H1 (cell line): Measurements from ENCODE around the gene GSX1. TPM values are rescaled to one million over a fixed set of nuclear protein-coding genes. Genes with fewer than 3 reads are reported as not detected.
A peak's percentile ranks its signal among the peaks of the same experiment; 100 is the strongest.

Source experiments
- CTCF ChIA-PET: fragments of 300-600 bp; sonication (Branson Sonifier 250); formaldehyde crosslinking; loops from one replicate; lab custom pipeline; 2021; ENCODE audit not compliant: partially characterized antibody; lab: Charles Lee
- POLR2A ChIA-PET: fragments of 300-600 bp; sonication (Branson Sonifier 250); formaldehyde crosslinking; loops from one replicate; lab custom pipeline; 2021; ENCODE audit warnings: inconsistent platforms; ENCODE audit not compliant: partially characterized antibody; lab: Charles Lee
- DNase-seq, 2 experiments: peaks; one replicate each; pipeline versions ENCODE4 v3.0.0 to v3.0.0-alpha.2; 2010 to 2022; ENCODE audit warnings: low spot score in 2 of 2, low read depth in 1 of 2, mixed read lengths in 1 of 2
- FAIRE-seq: peaks from 2 replicates; lab custom pipeline; 2011; peaks lifted over from hg19 to GRCh38; lab: Jason Lieb, UNC
- H2AFZ ChIP-seq: 2 replicates; pipeline ENCODE4 v1.8.1; 2012; ENCODE audit warnings: low read length, inconsistent platforms
- H2AK5ac ChIP-seq: 2 replicates; pipeline ENCODE4 v1.6.1; 2013; ENCODE audit warnings: low read depth, low read length
- H2BK120ac ChIP-seq: replicated peaks from 2 replicates; pipeline ENCODE3; 2013; ENCODE audit warnings: low read depth, low read length, inconsistent platforms
- H2BK12ac ChIP-seq: 2 replicates; pipeline ENCODE4 v1.6.1; 2013; ENCODE audit warnings: low read depth, low read length
- H2BK15ac ChIP-seq: 2 replicates; pipeline ENCODE4 v1.6.1; 2013; ENCODE audit warnings: low read length
- H2BK20ac ChIP-seq: 2 replicates; pipeline ENCODE4 v1.6.1; 2013; ENCODE audit warnings: low read length
- H2BK5ac ChIP-seq: 2 replicates; pipeline ENCODE4 v1.6.1; 2013; ENCODE audit warnings: low read depth, low read length
- H3K14ac ChIP-seq: 2 replicates; pipeline ENCODE4 v1.6.1; 2013; ENCODE audit warnings: inconsistent platforms; ENCODE audit not compliant: insufficient read length
- H3K18ac ChIP-seq: 2 replicates; pipeline ENCODE4 v1.6.1; 2013; ENCODE audit warnings: low read length; ENCODE audit errors: extremely low read depth
- H3K23ac ChIP-seq: 2 replicates; pipeline ENCODE4 v1.6.1; 2013; ENCODE audit warnings: inconsistent platforms; ENCODE audit not compliant: insufficient read length
- H3K23me2 ChIP-seq: 2 replicates; pipeline ENCODE4 v1.6.1; 2013; ENCODE audit warnings: low read depth, low read length
- H3K27ac ChIP-seq: 2 replicates; pipeline ENCODE4 v1.6.1; 2011; ENCODE audit warnings: low read depth, low read length, inconsistent platforms
- H3K27me3 ChIP-seq, 4 experiments: replicated peaks in 1 of 4; 1 replicate in 1 of 4; 2 replicates in 3 of 4; pipeline versions ENCODE4 v1.6.1 to v1.8.1; 2011 to 2013; ENCODE audit warnings: low read length in 3 of 4, mild to moderate bottlenecking in 3 of 4, inconsistent platforms in 2 of 4, mixed read lengths in 2 of 4, moderate library complexity in 1 of 4; ENCODE audit not compliant: control insufficient read depth in 3 of 4, insufficient read depth in 3 of 4; ENCODE audit errors: extremely low read depth in 1 of 4
- H3K36me3 ChIP-seq, 4 experiments: 2 replicates each; pipeline versions ENCODE4 v1.6.1 to v1.8.1; 2011 to 2013; ENCODE audit warnings: mild to moderate bottlenecking in 4 of 4, low read length in 3 of 4, moderate library complexity in 2 of 4, control low read depth in 1 of 4, inconsistent platforms in 1 of 4; ENCODE audit not compliant: insufficient read depth in 4 of 4, control insufficient read depth in 2 of 4
- H3K4ac ChIP-seq: replicated peaks from 2 replicates; pipeline ENCODE3; 2013; ENCODE audit warnings: low read length, low read depth, mixed read lengths, inconsistent platforms; ENCODE audit not compliant: insufficient read length
- H3K4me1 ChIP-seq, 4 experiments: replicated peaks in 1 of 4; 1 replicate in 1 of 4; 2 replicates in 3 of 4; pipeline versions ENCODE4 v1.6.1 to v1.8.1; 2011 to 2013; ENCODE audit warnings: low read length in 3 of 4, inconsistent platforms in 2 of 4, mixed read lengths in 1 of 4; ENCODE audit not compliant: insufficient read depth in 4 of 4, control insufficient read depth in 3 of 4
- H3K4me2 ChIP-seq, 2 experiments: 2 replicates each; pipeline versions ENCODE4 v1.6.1 to v1.8.1; 2011 to 2013; ENCODE audit warnings: low read depth in 2 of 2, low read length in 2 of 2, control low read depth in 1 of 2, inconsistent platforms in 1 of 2, mild to moderate bottlenecking in 1 of 2; ENCODE audit not compliant: insufficient read depth in 1 of 2
- H3K4me3 ChIP-seq, 4 experiments: fragments of 200-600, 300-600 bp in 1 of 4; sonication (generic), shearing (Covaris generic), sonication (Bioruptor Twin) in 1 of 4; 2 replicates each; pipeline versions ENCODE4 v1.5.1 to v1.8.1; 2011 to 2016; ENCODE audit warnings: low read length in 4 of 4, low read depth in 3 of 4, control low read depth in 2 of 4, inconsistent platforms in 2 of 4, mild to moderate bottlenecking in 2 of 4, mixed read lengths in 1 of 4, moderate library complexity in 1 of 4; ENCODE audit not compliant: insufficient read depth in 2 of 4; ENCODE audit errors: extremely low read depth in 1 of 4
- H3K56ac ChIP-seq: replicated peaks from 2 replicates; pipeline ENCODE3; 2013; ENCODE audit warnings: low read depth, mild to moderate bottlenecking, mixed read lengths, low read length, inconsistent platforms; ENCODE audit not compliant: insufficient read length
- H3K79me1 ChIP-seq: 2 replicates; pipeline ENCODE4 v1.6.1; 2013; ENCODE audit warnings: low read depth, low read length, control low read depth
- H3K79me2 ChIP-seq, 2 experiments: 2 replicates each; pipeline versions ENCODE4 v1.6.1 to v1.8.1; 2012 to 2013; ENCODE audit warnings: low read length in 2 of 2, mild to moderate bottlenecking in 2 of 2, inconsistent platforms in 1 of 2; ENCODE audit not compliant: insufficient read depth in 2 of 2, control insufficient read depth in 1 of 2
- H3K9ac ChIP-seq, 4 experiments: replicated peaks in 1 of 4; 1 replicate in 1 of 4; 2 replicates in 3 of 4; pipeline versions ENCODE4 v1.6.1 to v1.8.1; 2011 to 2013; ENCODE audit warnings: low read depth in 3 of 4, low read length in 3 of 4, control low read depth in 2 of 4, mild to moderate bottlenecking in 2 of 4, moderate library complexity in 2 of 4, inconsistent platforms in 1 of 4; ENCODE audit errors: extremely low read depth in 1 of 4
- H3K9me3 ChIP-seq, 2 experiments: 2 replicates each; pipeline versions ENCODE4 v1.6.1 to v1.8.1; 2012 to 2013; ENCODE audit warnings: mild to moderate bottlenecking in 2 of 2, moderate library complexity in 2 of 2, control low read depth in 1 of 2, inconsistent platforms in 1 of 2, low read depth in 1 of 2, low read length in 1 of 2, mixed read lengths in 1 of 2; ENCODE audit not compliant: insufficient read depth in 2 of 2
- H4K20me1 ChIP-seq, 2 experiments: replicated peaks in 1 of 2; 2 replicates each; pipeline versions ENCODE3 to v1.8.1; 2011 to 2013; ENCODE audit warnings: inconsistent platforms in 2 of 2, low read length in 2 of 2, mild to moderate bottlenecking in 1 of 2; ENCODE audit not compliant: insufficient read depth in 2 of 2, control insufficient read depth in 1 of 2
- H4K5ac ChIP-seq: 2 replicates; pipeline ENCODE4 v1.6.1; 2013; ENCODE audit warnings: low read length, low read depth, mixed read lengths, inconsistent platforms; ENCODE audit not compliant: insufficient read length
- H4K8ac ChIP-seq: 2 replicates; pipeline ENCODE4 v1.8.0; 2013; ENCODE audit warnings: mild to moderate bottlenecking, moderate library complexity, low read length, inconsistent platforms; ENCODE audit not compliant: insufficient read depth; ENCODE audit errors: extremely low read depth
- H4K91ac ChIP-seq: replicated peaks from 2 replicates; pipeline ENCODE3; 2013; ENCODE audit warnings: low read length, mixed read lengths, inconsistent platforms; ENCODE audit not compliant: insufficient read length
- WGBS, 2 experiments: shearing (Covaris generic) in 1 of 2; methylation state at CpG; one replicate each; pipeline versions ENCODE4 v1.1.6 to v1.1.7; 2013 to 2015; ENCODE audit warnings: low lambda C conversion rate in 2 of 2, mixed read lengths in 2 of 2, inconsistent platforms in 1 of 2, low coverage in 1 of 2, missing lambda C conversion rate in 1 of 2; ENCODE audit not compliant: insufficient replicate concordance in 2 of 2, insufficient coverage in 1 of 2, insufficient read length in 1 of 2; ENCODE audit errors: extremely low coverage in 1 of 2, missing lambda C conversion rate in 1 of 2; 5-methylcytosine and 5-hydroxymethylcytosine counted together
- polyA plus RNA-seq, 7 experiments: library from polyadenylated mRNA; depleted of rRNA in 3 of 7; stranded (reverse) in 5 of 7; unstranded in 2 of 7; fragments of >200 nt in 5 of 7; fragments of 200-250 nt in 2 of 7; gene quantifications; 1 replicate in 5 of 7; 2 replicates in 1 of 7; 4 replicates in 1 of 7; pipeline versions ENCODE4 v1.2.1 to v1.2.3, GENCODE V29; 2011 to 2013; ENCODE audit warnings: missing spikeins in 2 of 7, mixed read lengths in 2 of 7
- total RNA-seq: library from RNA; stranded (reverse); fragmentation: NEBNext Ultra II Directional; extraction: Animal tissue kit (Norgen Biotek cat#: 25700); gene quantifications from 2 replicates; pipeline ENCODE4 v1.2.1, GENCODE V29; 2021

GSX1 gene
- total and polyA plus RNA-seq, 2 of the 8 experiments (the other 6 are each of a cell fraction or from before 2014, with no cell fraction given) = not detected

DNA sequence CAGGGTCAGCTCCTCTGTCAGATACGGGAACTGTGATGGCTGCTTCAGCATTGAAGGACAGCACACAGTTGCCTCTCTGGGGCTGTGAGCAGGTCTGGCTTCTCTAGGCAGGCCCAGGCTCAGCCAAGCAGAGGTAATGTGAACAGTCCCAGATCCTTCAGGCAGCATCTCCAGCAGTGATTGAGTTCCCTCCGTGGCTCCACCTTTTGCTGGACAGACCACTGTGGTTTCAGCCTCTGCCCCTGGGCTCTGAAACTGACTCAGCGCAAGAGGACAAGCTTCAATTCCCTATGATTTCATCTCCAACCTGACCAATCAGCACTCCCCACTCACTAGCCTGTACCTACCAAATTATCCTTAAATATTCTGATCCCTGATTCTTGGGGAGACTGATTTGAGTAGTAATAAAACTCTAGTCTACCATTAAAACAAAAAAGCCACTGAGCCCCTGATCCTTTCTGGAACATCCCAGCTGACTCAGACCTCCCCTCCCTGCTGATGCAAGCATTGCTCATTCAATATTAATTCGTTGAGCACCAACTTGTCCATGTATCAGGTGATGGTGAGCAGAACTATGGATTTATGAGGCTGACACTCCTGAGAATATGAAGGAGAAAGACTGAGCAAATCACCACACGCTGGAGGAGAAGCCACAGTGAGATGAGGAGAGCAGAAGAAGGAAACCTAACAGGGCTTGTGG lies 16.7 kb downstream of the GSX1 start:
- H2BK20ac ChIP-seq = no peak overlapping the region
- DNase-seq (no peak), FAIRE-seq (no peak)
- no peaks in the 10 kb centered on the region for H3K36me3 ChIP-seq
- H4K20me1 ChIP-seq = no peaks in the 10 kb centered on the region
- no peak overlapping the region for H3K27ac ChIP-seq
- peak overlapping the region; percentile 9; the same call in 1 of the 2 replicates for H3K18ac ChIP-seq
- no peak overlapping the region for H3K4ac ChIP-seq
- H2AFZ ChIP-seq = no peak overlapping the region
- no peak overlapping the region for H2BK120ac ChIP-seq
- 0 out of 2 replicates have a peak overlapping the region, but pooled peaks have one; percentile 54 for H2AK5ac ChIP-seq
- H3K4me1 ChIP-seq = peaks cover 5 to 14% (median 10%) of the 10 kb centered on the region in 4 experiments
- no peak overlapping the region for H3K23ac ChIP-seq
- H3K4me2 ChIP-seq = no peak overlapping the region
- no peaks in the 10 kb centered on the region for H3K9me3 ChIP-seq
- 0 out of 2 replicates have a peak overlapping the region, but pooled peaks have one; percentile 2 for H2BK12ac ChIP-seq
- H3K9ac ChIP-seq = no peak overlapping the region
- peak overlapping the region; percentile 23; the same call in 1 of the 2 replicates for H2BK15ac ChIP-seq
- no peak overlapping the region; the same call in 1 of the 2 replicates for H4K8ac ChIP-seq
- no peaks in the 10 kb centered on the region for H3K79me2 ChIP-seq
- H3K14ac ChIP-seq = no peak overlapping the region
- 85% methylated on average over 5 of the region's 5 CpGs; no CpG with 5 or more reads in 1 of the 2 experiments for WGBS, 2 experiments
- no peak overlapping the region for H2BK5ac ChIP-seq
- peaks cover 0 to 33% (median 11%) of the 10 kb centered on the region in 4 experiments; a peak in 4 of 7 replicates for H3K27me3 ChIP-seq
- POLR2A ChIA-PET = interaction anchor here (0.8 kb wide), 1 partner anchor 13 kb away, joined by 3 read pairs; no protein-coding TSS in a partner anchor
- peak overlapping the region; percentile 25 for H4K91ac ChIP-seq
- no peak overlapping the region for H4K5ac ChIP-seq
- H3K79me1 ChIP-seq = no peaks in the 10 kb centered on the region
- CTCF ChIA-PET = interaction anchor here (4.7 to 23.4 kb wide), 2 partner anchors 13 to 17 kb away, joined by 28 to 345 read pairs; no protein-coding TSS in a partner anchor
- H3K23me2 ChIP-seq = no peaks in the 10 kb centered on the region
- no peak overlapping the region for H3K4me3 ChIP-seq
- H3K56ac ChIP-seq = no peak overlapping the region
